Measurements from ENCODE around the gene PLEKHA4.

GRCh38 chr19:48795055-48795684 lies 73.2 kb downstream of the PLEKHA4 start:
- TF ChIP-seq, protein P1, sequence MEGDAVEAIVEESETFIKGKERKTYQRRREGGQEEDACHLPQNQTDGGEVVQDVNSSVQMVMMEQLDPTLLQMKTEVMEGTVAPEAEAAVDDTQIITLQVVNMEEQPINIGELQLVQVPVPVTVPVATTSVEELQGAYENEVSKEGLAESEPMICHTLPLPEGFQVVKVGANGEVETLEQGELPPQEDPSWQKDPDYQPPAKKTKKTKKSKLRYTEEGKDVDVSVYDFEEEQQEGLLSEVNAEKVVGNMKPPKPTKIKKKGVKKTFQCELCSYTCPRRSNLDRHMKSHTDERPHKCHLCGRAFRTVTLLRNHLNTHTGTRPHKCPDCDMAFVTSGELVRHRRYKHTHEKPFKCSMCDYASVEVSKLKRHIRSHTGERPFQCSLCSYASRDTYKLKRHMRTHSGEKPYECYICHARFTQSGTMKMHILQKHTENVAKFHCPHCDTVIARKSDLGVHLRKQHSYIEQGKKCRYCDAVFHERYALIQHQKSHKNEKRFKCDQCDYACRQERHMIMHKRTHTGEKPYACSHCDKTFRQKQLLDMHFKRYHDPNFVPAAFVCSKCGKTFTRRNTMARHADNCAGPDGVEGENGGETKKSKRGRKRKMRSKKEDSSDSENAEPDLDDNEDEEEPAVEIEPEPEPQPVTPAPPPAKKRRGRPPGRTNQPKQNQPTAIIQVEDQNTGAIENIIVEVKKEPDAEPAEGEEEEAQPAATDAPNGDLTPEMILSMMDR (IDR thresholded peaks at IDR 0.05): peak in 3 of 4 experiments; percentile 93 to 97 (median 96)
- TF ChIP-seq POLR2A (IDR thresholded peaks at IDR 0.05): no peak
- TF ChIP-seq POLR2AphosphoS5 (IDR thresholded peaks at IDR 0.05): peak; percentile 68
- no peak for TF ChIP-seq EP300 (IDR thresholded peaks at IDR 0.05)

Data from gastroesophageal sphincter (tissue), 3 donors.